ENCODE measurements around the gene ZNF687.

Gene ZNF687

DNA sequence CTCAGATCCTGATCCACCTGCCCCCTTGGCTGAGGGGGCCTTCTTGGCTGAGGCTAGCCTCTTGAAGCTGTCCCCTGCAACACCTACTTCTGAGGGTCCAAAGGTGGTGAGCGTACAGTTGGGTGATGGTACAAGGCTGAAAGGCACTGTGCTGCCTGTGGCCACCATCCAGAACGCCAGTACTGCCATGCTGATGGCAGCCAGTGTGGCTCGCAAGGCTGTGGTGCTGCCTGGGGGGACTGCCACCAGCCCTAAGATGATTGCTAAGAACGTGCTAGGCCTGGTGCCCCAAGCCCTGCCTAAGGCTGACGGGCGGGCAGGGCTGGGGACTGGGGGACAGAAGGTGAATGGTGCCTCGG, 5.2 kb downstream of the ZNF687 start:
- Histone ChIP-seq H3K4me3 (ENCODE audit: low read depth, low read length) (no peak overlapping the region), H3K36me3 (peaks cover 38% of the 10 kb centered on the region), H3K27me3 (no peaks in the 10 kb centered on the region), H3K9me3 (no peaks in the 10 kb centered on the region), H3K4me1 (no peaks in the 10 kb centered on the region)
- DNase-seq: no peak
- TF ChIP-seq, protein P1, sequence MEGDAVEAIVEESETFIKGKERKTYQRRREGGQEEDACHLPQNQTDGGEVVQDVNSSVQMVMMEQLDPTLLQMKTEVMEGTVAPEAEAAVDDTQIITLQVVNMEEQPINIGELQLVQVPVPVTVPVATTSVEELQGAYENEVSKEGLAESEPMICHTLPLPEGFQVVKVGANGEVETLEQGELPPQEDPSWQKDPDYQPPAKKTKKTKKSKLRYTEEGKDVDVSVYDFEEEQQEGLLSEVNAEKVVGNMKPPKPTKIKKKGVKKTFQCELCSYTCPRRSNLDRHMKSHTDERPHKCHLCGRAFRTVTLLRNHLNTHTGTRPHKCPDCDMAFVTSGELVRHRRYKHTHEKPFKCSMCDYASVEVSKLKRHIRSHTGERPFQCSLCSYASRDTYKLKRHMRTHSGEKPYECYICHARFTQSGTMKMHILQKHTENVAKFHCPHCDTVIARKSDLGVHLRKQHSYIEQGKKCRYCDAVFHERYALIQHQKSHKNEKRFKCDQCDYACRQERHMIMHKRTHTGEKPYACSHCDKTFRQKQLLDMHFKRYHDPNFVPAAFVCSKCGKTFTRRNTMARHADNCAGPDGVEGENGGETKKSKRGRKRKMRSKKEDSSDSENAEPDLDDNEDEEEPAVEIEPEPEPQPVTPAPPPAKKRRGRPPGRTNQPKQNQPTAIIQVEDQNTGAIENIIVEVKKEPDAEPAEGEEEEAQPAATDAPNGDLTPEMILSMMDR (IDR thresholded peaks at IDR 0.05; ENCODE audit: low read depth, low read length): no peak

DNA sequence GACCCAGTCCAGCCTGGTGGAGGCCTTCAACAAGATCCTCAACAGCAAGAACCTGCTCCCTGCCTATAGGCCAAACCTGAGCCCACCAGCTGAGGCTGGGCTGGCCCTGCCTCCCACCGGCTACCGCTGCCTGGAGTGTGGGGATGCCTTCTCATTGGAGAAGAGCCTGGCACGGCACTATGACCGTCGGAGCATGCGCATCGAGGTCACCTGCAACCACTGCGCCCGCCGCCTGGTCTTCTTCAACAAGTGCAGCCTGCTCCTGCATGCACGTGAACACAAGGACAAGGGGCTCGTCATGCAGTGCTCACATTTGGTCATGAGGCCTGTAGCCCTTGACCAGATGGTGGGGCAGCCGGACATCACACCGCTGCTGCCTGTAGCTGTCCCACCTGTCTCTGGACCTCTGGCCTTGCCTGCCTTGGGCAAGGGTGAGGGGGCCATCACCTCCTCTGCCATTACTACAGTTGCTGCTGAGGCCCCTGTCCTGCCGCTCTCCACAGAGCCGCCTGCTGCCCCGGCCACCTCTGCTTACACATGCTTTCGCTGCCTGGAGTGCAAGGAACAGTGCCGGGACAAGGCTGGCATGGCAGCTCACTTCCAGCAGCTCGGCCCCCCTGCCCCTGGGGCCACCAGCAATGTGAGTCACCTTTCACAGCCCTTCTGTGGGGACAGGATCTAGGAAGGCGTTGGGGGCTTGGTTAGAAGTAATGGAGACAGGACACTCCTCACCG, 5.8 kb downstream of the ZNF687 start:
- Histone ChIP-seq H3K27me3 (no peaks in the 10 kb centered on the region), H3K9me3 (no peaks in the 10 kb centered on the region), H3K4me1 (no peaks in the 10 kb centered on the region), H3K36me3 (peaks cover 43% of the 10 kb centered on the region), H3K4me3 (ENCODE audit: low read depth, low read length) (no peak overlapping the region)
- DNase-seq: no peak
- TF ChIP-seq, protein P1 (IDR thresholded peaks at IDR 0.05; ENCODE audit: low read depth, low read length): no peak

DNA sequence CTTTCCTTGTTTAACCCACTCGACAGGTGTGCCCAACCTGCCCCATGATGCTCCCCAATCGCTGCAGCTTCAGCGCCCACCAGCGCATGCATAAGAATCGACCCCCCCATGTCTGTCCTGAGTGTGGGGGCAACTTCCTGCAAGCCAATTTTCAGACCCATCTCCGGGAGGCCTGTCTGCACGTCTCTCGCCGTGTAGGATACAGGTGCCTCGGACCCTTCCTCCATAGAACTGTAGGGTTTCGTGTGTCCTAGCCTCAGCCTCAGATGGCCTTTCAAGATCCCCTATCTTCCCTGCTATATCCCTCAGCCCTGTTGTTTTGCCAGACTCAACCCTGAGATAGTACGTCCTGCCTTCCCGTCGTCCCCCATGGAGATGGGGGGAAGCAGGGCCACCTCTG, 6.4 kb downstream of the ZNF687 start:
- Histone ChIP-seq H3K36me3 (peaks cover 47% of the 10 kb centered on the region), H3K27me3 (no peaks in the 10 kb centered on the region), H3K9me3 (no peaks in the 10 kb centered on the region), H3K4me1 (no peaks in the 10 kb centered on the region), H3K4me3 (ENCODE audit: low read depth, low read length) (no peak overlapping the region)
- TF ChIP-seq, protein P1 (IDR thresholded peaks at IDR 0.05; ENCODE audit: low read depth, low read length): no peak
- DNase-seq: no peak

DNA sequence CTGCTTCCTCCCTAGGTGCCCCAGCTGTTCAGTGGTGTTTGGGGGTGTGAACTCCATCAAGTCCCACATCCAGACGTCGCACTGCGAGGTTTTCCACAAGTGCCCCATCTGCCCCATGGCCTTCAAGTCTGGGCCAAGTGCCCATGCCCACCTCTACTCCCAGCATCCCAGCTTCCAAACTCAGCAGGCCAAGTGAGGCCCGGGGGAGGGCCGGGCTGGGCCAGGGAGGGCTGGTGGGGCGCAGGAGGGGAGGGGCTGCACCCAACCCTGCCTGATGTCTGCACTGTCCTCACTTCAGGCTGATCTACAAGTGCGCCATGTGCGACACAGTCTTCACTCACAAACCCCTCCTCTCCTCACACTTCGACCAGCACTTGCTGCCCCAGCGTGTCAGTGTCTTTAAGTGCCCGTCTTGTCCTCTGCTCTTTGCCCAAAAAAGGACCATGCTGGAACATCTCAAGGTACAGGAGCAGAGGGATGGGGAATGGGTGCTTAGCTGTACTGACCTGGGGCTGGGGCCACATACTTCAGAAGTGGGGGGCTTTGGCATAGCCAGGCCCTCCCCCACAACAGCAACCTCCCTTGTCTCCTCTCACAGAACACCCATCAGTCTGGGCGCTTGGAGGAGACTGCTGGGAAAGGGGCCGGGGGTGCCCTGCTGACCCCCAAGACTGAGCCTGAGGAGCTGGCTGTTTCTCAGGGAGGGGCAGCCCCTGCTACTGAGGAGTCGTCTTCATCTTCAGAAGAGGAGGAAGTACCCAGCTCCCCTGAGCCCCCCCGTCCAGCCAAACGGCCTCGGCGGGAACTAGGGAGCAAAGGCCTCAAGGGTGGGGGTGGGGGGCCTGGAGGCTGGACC, 7.2 kb downstream of the ZNF687 start:
- TF ChIP-seq, protein P1 (IDR thresholded peaks at IDR 0.05; ENCODE audit: low read depth, low read length): no peak
- no peaks in the 10 kb centered on the region for H3K4me1 ChIP-seq
- H3K9me3 ChIP-seq: no peaks in the 10 kb centered on the region
- H3K4me3 ChIP-seq (ENCODE audit: low read depth, low read length): no peak overlapping the region
- H3K36me3 ChIP-seq: peaks cover 55% of the 10 kb centered on the region
- no peaks in the 10 kb centered on the region for H3K27me3 ChIP-seq
- DNase-seq: no peak

DNA sequence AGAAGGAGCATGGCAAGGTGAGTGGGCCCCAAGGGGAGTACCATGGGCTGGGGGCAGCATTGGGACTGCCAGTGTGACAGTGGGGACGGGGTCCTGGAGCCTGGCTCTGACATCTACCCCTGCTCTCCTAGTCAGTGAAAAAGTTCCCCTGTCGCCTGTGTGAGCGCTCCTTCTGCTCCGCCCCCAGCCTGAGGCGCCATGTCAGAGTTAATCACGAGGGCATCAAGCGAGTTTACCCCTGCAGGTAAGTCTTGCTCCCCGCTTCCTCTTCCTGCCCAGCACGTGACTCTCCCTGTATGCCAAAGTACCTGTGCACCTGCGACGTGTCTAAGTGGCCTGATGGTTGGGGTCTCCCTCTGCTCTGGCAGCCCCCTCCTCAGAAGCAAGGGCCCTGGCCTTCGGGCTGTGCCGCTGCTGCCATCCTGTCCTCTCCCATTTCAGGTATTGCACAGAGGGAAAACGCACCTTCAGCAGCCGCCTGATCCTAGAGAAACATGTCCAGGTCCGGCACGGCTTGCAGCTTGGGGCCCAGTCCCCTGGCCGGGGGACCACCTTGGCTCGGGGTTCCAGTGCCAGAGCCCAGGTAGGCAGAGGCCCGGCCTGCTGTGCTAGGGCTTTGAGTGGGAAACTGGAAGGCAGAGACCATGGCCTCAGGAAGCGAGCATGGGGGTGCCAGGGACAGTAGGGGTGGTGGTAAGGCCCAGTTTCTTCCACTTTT, 8.1 kb downstream of the ZNF687 start:
- no peaks in the 10 kb centered on the region for H3K9me3 ChIP-seq
- no peak for DNase-seq
- H3K36me3 ChIP-seq: peaks cover 59% of the 10 kb centered on the region
- H3K4me1 ChIP-seq: no peaks in the 10 kb centered on the region
- H3K27me3 ChIP-seq: no peaks in the 10 kb centered on the region
- H3K4me3 ChIP-seq (ENCODE audit: low read depth, low read length): no peak overlapping the region
- TF ChIP-seq, protein P1 (IDR thresholded peaks at IDR 0.05; ENCODE audit: low read depth, low read length): no peak
